ENCODE measurements around the gene HTATIP2. TPM values are rescaled to one million over a fixed set of nuclear protein-coding genes. Genes with fewer than 3 reads are reported as not detected.

Gene HTATIP2
- polyA plus RNA-seq, 1 donor = 4.0 TPM

Other genes starting within 250 kb of the HTATIP2 start
- 8.0 TPM for gene DBX1, start 203.2 kb upstream of the HTATIP2 start, polyA plus RNA-seq (ENCODE audit: insufficient read length)
- gene PRMT3, start 24.0 kb downstream of the HTATIP2 start, polyA plus RNA-seq (ENCODE audit: insufficient read length) = 9.7 TPM
- not detected for gene SLC6A5, start 235.9 kb downstream of the HTATIP2 start, polyA plus RNA-seq (ENCODE audit: insufficient read length)